GM12878 (cell line): Measurements from ENCODE around the gene C11orf58. TPM values are rescaled to one million over a fixed set of nuclear protein-coding genes. Genes with fewer than 3 reads are reported as not detected.

Experiments used
- JUNB ChIP-seq: IDR thresholded peaks from 2 replicates; pipeline ENCODE4 v1.6.1; 2016; ENCODE audit warnings: antibody characterized with exemption, mild to moderate bottlenecking
- KAT2A ChIP-seq: conservative IDR thresholded peaks from 2 replicates; pipeline ENCODE4 v1.6.1; 2011; ENCODE audit warnings: low read depth, low read length; ENCODE audit not compliant: control insufficient read depth
- MYB ChIP-seq: fragments of 150-350 bp; IDR thresholded peaks from 2 replicates; pipeline ENCODE4 v1.6.1; 2014; ENCODE audit warnings: mild to moderate bottlenecking, low read depth, low read length, borderline replicate concordance
- PAX5 ChIP-seq: IDR thresholded peaks from 2 replicates; pipeline ENCODE4 v1.6.1; 2011; ENCODE audit warnings: low read depth, low read length, borderline replicate concordance
- SMAD5 ChIP-seq: IDR thresholded peaks from 2 replicates; pipeline ENCODE4 v1.6.1; 2016; ENCODE audit warnings: antibody characterized with exemption, low read depth
- TCF3 ChIP-seq: IDR thresholded peaks from 2 replicates; pipeline ENCODE4 v1.6.1; 2012; ENCODE audit warnings: low read depth, mild to moderate bottlenecking, low read length, borderline replicate concordance; ENCODE audit not compliant: insufficient read depth
- TCF7 ChIP-seq: IDR thresholded peaks from 2 replicates; pipeline ENCODE4 v1.6.1; 2014; ENCODE audit warnings: antibody characterized with exemption, borderline replicate concordance
- polyA plus RNA-seq, 11 experiments: library from polyadenylated mRNA; depleted of rRNA in 4 of 11; unstranded in 6 of 11; stranded (reverse) in 5 of 11; fragments of >200 nt; fragmentation: Nextera tagmentation in 4 of 11; fragmentation: Illumina TruSeq in 1 of 11; extraction: Ambion mirVana in 4 of 11; extraction: Trizol in 1 of 11; gene quantifications; 1 replicate in 1 of 11; 2 replicates in 10 of 11; pipeline versions ENCODE4 v1.2.1 to v1.2.3, GENCODE V29; 2011 to 2016; ENCODE audit warnings: inconsistent platforms in 2 of 11, missing spikeins in 2 of 11, low read depth in 1 of 11
- total RNA-seq, 4 experiments: library from RNA; depleted of rRNA in 3 of 4; stranded (reverse); fragments of >200 nt in 3 of 4; fragmentation: Illumina TruSeq in 1 of 4; extraction: Trizol in 1 of 4; gene quantifications; 2 replicates each; pipeline versions ENCODE4 v1.2.1 to v1.2.3, GENCODE V29; 2013 to 2021
- TF ChIP-seq, protein P1 (sequence below): fragments of 450-650 bp; IDR thresholded peaks from 2 replicates; pipeline ENCODE4 v1.6.1; 2017; ENCODE audit warnings: mild to moderate bottlenecking, moderate library complexity
- TF ChIP-seq, protein P2 (sequence below): fragments of 450-650 bp; IDR thresholded peaks from 2 replicates; pipeline ENCODE4 v1.6.1; 2017; ENCODE audit warnings: borderline replicate concordance
- TF ChIP-seq, protein P3 (sequence below): fragments of 450-650 bp; IDR thresholded peaks from 2 replicates; pipeline ENCODE4 v1.6.1; 2018; ENCODE audit warnings: borderline replicate concordance, mild to moderate bottlenecking; ENCODE audit not compliant: partially characterized antibody
- TF ChIP-seq, protein P4 (sequence below): fragments of 450-650 bp; IDR thresholded peaks from 2 replicates; pipeline ENCODE4 v1.6.1; 2014; ENCODE audit warnings: mild to moderate bottlenecking

C11orf58 gene
- total and polyA plus RNA-seq, 10 of the 15 experiments (the other 5 are each of a cell fraction or from before 2014, with no cell fraction given): 98.2 to 379 (median 211) TPM

DNA sequence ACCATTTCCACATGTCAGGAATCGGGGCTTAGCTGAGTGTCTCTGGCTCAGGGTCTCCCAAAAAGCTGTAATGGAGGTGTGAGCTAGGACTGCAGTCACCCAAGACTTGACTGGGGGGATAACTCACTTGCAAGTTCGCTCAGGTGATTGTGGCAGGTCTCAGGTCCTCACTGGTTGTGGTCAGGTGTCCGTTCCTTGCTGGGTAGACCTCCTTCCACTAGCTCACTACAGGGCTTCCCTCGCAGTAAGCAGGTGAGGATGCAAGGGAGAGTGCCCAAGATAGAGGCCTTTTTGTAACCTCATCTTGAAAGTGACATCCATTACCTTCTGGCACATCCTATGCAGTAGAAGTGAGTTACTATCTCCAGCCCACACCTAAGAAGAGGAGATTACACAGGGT lies 29.5 kb downstream of the C11orf58 start (continued):
- TF ChIP-seq, protein P1, sequence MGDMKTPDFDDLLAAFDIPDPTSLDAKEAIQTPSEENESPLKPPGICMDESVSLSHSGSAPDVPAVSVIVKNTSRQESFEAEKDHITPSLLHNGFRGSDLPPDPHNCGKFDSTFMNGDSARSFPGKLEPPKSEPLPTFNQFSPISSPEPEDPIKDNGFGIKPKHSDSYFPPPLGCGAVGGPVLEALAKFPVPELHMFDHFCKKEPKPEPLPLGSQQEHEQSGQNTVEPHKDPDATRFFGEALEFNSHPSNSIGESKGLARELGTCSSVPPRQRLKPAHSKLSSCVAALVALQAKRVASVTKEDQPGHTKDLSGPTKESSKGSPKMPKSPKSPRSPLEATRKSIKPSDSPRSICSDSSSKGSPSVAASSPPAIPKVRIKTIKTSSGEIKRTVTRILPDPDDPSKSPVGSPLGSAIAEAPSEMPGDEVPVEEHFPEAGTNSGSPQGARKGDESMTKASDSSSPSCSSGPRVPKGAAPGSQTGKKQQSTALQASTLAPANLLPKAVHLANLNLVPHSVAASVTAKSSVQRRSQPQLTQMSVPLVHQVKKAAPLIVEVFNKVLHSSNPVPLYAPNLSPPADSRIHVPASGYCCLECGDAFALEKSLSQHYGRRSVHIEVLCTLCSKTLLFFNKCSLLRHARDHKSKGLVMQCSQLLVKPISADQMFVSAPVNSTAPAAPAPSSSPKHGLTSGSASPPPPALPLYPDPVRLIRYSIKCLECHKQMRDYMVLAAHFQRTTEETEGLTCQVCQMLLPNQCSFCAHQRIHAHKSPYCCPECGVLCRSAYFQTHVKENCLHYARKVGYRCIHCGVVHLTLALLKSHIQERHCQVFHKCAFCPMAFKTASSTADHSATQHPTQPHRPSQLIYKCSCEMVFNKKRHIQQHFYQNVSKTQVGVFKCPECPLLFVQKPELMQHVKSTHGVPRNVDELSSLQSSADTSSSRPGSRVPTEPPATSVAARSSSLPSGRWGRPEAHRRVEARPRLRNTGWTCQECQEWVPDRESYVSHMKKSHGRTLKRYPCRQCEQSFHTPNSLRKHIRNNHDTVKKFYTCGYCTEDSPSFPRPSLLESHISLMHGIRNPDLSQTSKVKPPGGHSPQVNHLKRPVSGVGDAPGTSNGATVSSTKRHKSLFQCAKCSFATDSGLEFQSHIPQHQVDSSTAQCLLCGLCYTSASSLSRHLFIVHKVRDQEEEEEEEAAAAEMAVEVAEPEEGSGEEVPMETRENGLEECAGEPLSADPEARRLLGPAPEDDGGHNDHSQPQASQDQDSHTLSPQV: no peak
- TF ChIP-seq KAT2A: no peak
- TF ChIP-seq TCF7: no peak
- TF ChIP-seq SMAD5: no peak
- no peak for TF ChIP-seq TCF3
- no peak for TF ChIP-seq MYB
- TF ChIP-seq PAX5: no peak
- TF ChIP-seq, protein P2, sequence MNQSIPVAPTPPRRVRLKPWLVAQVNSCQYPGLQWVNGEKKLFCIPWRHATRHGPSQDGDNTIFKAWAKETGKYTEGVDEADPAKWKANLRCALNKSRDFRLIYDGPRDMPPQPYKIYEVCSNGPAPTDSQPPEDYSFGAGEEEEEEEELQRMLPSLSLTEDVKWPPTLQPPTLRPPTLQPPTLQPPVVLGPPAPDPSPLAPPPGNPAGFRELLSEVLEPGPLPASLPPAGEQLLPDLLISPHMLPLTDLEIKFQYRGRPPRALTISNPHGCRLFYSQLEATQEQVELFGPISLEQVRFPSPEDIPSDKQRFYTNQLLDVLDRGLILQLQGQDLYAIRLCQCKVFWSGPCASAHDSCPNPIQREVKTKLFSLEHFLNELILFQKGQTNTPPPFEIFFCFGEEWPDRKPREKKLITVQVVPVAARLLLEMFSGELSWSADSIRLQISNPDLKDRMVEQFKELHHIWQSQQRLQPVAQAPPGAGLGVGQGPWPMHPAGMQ: no peak
- TF ChIP-seq, protein P3, sequence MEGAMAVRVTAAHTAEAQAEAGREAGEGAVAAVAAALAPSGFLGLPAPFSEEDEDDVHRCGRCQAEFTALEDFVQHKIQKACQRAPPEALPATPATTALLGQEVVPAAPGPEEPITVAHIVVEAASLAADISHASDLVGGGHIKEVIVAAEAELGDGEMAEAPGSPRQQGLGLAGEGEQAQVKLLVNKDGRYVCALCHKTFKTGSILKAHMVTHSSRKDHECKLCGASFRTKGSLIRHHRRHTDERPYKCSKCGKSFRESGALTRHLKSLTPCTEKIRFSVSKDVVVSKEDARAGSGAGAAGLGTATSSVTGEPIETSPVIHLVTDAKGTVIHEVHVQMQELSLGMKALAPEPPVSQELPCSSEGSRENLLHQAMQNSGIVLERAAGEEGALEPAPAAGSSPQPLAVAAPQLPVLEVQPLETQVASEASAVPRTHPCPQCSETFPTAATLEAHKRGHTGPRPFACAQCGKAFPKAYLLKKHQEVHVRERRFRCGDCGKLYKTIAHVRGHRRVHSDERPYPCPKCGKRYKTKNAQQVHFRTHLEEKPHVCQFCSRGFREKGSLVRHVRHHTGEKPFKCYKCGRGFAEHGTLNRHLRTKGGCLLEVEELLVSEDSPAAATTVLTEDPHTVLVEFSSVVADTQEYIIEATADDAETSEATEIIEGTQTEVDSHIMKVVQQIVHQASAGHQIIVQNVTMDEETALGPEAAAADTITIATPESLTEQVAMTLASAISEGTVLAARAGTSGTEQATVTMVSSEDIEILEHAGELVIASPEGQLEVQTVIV: no peak
- TF ChIP-seq, protein P4, sequence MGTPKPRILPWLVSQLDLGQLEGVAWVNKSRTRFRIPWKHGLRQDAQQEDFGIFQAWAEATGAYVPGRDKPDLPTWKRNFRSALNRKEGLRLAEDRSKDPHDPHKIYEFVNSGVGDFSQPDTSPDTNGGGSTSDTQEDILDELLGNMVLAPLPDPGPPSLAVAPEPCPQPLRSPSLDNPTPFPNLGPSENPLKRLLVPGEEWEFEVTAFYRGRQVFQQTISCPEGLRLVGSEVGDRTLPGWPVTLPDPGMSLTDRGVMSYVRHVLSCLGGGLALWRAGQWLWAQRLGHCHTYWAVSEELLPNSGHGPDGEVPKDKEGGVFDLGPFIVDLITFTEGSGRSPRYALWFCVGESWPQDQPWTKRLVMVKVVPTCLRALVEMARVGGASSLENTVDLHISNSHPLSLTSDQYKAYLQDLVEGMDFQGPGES: no peak
- TF ChIP-seq JUNB: no peak
- TF ChIP-seq, all 136 proteins: peak for 0
